HG03095 (cell line): ENCODE results near the gene SLC38A3.
"Not testable (repeated sequence)": the region's sequence is repeated elsewhere in the genome, so short reads cannot be mapped to it uniquely, and the experiment has no call there.

Experiments
- ATAC-seq: cut with Tn5 transposase; IDR thresholded peaks from one replicate; pipeline ENCODE4 v1.9.1; 2021; ENCODE audit warnings: moderate library complexity; ENCODE audit not compliant: unreplicated experiment

Gene SLC38A3

DNA sequence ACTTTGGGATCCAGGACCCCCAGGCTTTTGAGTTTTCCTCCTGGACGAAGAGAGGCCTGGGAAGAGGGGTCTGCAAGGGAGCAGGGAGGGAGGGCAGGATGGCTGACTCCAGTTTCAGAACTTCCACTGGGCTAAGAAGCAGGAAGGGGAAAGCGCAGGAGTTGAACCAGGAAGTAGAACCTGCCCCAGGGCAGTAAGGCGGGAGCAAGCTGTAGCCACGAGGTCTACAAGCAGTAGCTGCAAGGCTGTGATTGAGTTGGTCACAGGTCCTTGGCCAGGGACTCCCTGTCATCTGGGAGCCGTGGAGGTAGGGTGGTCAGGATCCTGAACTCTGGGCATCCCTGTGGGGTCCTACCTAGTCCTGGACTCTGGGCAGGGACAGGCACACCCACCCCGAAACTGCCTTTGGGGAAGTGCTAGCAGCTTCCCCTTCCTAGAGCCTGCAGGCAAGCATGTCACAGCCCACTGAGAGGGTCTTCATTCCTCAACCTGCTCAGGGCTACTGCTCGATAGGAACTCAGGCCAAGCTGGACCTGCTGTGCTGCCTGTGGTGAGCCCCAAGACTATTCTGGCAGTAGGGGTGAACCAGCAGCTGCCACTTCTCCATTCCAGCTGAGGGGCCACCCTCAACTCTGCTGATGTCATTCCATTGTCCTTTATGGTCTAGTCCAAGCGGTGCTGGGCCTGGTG lies 25.2 kb downstream of the SLC38A3 start:
- ATAC-seq, result no peak

DNA sequence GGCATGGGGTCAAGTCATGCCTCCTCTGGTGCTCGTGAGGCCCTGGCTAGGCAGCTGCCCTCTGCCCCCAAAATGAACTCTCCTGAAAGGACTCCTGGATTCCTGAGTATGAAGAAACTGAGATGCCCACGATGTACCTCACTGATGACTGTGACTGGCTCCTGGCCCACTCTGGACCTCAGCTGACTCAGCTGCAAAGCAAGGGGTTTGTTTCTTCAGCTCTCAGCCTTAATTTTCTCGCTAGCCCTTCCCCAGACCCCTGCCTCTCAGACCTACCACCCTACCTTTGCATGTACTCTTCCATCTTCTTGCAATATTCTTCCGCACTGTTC lies 25.7 kb downstream of the SLC38A3 start:
- ATAC-seq, result no peak

DNA sequence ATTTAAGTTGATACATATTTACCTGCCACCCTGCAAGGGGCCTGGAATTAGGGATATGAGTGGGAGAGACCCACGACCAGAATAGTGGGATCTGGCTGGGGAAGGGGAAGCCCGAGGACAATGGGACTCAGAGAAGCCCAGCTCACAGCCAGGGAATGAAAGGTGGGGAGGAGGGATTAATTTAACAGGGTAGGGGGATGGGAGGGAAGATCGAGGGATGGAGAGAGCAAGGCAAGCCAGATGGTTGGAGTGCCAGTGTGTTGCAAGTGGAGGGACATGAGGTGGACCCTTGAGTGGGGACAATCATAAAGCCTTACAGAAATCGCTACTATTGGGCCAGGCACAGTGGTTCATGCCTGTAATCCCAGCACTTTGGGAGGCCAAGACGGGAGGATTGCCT lies 26.5 kb downstream of the SLC38A3 start:
- no peak for ATAC-seq

DNA sequence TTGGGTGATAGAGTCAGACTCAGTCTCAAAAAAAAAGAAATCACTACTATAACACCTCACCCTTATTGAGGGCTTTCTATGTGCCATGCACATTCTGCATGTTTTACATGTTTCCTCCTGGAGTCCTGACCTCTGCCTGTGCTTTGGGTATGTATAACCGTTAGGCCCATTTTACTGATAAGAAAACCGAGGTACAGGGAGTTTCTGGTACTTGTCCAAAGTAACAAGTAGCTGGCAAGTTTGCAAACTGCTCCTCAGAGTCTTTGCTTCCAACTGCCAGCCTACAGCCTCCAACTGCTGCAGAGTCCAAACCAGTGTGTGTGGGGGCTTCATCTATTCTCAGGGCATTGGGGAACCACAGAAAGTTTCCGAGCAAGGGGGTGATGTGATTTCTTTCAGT lies 27.2 kb downstream of the SLC38A3 start:
- ATAC-seq, result no peak

DNA sequence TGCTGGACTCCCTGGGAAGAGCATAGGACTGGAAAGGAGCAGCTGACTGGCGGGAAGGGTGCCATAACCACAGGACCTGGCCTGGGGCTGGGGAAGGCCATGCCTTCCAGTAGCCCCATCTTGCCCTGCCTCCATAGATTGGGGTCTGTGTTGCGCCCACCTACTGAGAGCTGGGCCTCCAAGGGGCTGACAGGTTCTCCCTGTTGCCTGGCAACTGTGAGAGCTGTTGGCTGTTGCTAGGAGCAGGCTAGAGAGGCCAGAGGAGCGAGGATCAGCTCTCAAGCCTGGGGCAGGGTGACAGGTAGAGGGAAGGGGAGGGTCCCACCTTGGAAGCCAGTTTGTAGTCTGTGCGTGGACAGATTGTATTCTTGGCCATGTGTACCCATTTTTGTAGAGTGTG lies 28.1 kb downstream of the SLC38A3 start:
- no peak for ATAC-seq

DNA sequence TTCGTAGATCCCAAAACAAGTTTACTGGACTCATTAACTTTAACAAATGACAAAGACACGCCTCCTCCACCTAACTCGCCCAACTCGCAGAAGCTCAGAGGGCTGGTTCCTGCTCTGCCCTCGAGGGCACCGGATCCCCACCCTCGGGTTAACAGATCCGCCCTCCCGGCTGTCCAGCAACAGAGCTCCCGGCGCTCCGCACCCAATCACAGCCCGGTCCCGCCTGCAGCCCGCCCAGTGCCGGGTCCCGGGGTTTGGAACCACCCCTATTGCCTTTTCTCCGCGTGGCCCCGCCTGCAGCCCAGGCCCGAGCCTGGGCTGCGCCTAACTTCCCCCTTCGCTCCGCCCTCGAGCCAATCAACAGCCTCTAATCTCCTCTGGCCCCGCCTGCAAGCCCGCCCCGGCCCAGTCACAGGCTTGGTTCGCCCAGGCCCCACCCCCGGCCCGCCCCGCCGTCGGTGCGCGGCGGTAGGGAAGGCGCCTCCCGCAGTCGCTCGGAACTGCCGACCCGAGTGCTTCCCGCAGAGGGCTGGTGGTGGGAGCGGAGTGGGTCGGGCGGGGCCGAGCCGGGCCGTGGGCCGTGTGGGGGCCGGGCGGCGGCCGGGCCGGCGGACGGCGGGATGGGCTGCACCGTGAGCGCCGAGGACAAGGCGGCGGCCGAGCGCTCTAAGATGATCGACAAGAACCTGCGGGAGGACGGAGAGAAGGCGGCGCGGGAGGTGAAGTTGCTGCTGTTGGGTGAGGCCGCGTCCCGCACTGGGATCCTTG lies 30.8 kb downstream of the SLC38A3 start, which contains the start of gene GNAI2:
TSS of gene GNAI2 (plus strand) at position 489 of the 768 bp plus-strand sequence. CDS start at position 621, 132 bp downstream.
- ATAC-seq, result peak; percentile 88

DNA sequence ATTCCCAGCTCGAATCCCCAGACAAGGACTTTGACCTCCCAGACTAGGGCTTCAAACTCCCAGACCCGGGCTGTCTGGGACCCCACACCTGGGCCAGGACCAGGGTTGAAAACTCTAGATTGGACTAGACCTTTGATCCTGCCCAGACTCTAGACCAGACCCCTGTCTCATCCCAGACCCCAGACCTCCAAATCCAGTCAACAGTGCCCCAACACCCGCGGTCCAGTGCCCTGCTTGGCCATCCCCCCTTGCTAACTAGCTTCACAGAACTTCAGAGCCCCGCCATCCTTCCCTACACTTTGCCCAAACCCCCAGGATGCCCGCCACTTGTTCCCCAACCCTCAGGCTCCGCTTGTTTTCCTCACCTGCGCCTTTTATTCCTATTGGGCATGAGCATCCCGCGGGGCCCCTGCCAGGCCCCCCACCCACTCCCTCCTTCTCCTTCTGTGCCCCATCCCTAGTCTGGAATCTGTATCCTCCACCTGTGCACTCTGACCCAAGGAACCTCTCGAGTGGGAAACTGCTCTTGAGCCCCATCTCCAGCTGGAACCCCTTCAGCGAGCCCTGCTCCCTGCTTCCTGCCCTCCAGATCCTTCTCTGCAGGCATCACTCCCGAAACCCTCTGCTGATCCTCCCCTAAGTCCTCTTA lies 31.5 kb downstream of the SLC38A3 start:
- ATAC-seq, result no peak

DNA sequence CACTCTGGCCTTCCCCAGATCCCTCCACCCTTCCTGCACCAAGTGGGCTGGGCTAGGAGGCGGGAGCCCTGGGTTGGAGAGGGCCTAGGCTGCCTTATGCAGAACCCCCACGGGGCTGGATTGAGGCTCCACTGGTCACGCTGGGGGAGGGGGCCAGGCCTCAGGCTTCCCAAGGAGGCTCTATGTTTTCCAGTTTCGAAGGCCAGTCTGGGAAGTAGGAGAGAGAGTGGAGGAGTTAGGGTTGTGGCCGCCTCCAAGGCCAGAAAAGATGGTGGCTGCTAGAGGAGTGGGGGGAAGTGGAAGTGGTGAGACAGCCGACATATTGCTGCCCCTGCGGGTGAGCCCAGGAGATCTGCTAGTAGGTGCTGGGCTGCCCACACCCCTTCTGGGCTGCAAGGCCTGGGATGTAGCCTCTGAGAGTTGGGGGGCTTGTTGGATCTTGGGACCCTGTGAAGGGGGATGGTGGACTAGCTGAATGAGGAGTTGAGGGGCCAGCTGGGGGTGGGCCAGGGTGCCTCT lies 32.1 kb downstream of the SLC38A3 start:
- ATAC-seq, result no peak

DNA sequence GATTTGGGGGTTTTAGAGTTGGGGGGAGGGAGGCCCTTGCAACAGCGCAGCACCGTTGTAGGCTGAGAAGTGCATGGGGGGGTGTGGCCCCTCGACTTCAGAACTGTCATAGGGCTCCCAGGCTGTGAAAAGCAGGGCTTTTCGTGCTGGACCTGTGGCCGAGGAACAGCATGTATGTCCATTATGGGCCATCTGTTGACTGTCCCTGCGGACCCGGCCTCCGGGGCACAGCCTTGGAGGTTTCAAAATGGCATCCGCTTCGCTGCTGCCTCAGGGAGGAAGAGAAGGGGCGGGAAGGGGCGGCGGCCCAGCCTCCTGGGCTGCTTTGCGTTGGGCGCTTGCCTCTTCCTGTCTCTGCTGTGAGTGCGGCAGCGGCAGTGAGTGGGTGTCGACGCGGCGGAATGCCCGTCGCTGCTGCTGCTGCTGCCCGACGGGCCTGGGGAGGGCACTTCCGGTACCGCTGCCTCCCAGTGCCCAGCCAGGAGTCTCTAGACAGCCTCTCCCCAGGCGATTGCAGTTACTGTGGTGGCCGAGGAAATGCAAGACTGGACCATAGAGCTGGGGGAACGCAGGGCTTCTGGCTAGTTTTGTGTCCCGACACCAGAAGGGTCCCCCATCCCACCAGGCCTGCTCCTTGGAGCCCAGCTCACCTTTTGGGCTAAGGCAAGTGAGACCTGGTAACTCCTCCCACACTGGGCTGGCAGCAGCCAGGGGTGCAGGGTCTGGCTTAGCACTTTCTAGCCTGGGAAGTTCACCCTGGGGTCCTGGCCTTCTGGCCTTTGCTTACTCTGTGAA lies 32.9 kb downstream of the SLC38A3 start:
- ATAC-seq, result peak; percentile 23

DNA sequence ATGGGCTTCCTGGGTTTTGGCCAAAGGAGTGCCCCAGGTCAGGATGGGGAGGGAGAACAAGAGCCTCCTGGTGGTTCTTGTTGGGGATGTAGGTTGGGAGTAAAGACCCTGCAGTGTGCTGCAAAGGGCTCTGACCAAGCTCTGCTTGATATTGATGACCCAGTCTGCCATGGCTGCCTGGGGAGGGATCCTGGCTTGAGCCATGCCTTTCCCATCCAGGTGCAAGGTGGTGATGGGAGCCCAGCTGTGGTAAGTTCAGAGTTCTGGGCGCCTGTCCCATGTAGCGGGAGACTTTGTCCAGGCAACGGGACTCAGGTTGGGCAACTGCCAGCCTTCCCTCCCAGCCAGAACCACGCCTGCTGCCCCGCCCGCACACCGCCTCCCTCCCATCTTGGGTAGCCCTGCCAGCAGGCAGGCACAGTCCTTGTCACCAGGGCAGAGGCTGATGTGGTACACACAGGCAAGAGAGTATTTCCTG lies 33.5 kb downstream of the SLC38A3 start:
- no peak for ATAC-seq

DNA sequence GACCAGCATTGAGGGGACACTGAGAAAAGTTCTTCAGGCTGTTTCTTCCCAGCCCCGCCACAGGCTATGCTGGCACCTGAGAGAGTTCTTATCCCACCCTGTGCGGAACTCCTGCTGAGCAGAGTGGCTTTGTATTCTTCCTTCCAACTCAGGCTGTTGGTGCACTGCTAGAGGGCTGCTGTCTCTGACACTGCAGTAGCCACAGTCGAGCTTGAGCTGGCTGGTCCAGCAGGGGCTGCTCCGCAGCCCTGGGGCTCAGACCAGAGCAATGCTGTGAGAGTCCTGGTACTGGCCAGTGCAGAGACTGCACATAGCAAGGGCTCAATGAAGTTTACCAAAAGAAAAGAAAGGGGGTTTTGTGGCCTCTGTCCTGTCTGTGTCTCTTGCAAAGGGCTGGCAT lies 34.6 kb downstream of the SLC38A3 start:
- no peak for ATAC-seq

DNA sequence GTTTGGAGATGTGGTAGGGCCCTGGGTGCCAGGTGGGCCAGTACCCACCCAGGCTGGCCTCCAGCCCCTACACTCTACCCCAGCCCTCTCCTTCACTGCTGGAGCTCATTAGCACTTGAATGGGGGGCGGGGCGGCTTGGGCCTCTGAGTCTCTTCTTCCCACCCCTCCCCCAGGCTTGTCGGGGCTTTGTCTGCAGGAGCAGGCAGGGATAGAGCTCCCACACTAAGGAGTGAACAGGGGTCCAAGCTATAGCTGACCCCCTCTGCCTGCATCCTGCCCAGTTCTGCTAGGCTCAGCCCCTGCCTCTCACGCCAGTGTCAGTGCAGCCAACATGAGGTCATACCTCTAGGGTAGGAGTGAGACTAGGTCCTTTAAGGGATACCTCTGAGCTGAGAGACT lies 36.1 kb downstream of the SLC38A3 start:
- no peak for ATAC-seq

DNA sequence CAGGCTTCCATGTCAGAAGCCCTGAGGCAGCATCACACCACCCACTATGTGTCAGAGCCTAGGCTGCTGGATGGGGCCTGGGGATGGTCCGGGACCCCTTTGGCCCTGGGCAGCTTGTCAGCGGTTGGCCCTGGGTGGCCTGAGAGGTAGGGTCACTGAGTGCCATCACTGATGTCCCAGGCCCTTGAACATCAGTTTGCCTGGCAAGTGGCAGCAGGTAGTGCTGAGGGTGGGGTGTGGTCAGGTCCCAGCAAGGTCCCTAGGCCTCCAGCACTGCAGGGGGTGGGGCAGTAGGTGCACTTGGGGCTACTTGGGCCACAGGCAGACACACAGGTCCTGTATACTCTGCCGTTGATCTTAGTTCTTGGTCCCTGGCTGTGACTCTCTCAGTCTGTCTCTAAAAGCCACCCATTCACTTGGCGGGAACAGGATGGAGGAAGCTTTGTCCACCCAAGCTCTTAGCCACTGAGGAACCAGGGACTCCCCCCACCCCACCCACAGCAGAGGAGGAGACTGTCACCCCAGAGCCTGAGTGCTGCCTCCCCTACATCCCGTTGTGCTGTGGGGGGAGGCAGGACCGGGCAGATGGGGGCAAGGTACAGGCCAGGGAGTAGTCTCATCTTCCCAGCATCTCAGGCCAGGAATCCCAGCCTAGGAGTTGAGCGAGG lies 36.8 kb downstream of the SLC38A3 start:
- ATAC-seq, result no peak

DNA sequence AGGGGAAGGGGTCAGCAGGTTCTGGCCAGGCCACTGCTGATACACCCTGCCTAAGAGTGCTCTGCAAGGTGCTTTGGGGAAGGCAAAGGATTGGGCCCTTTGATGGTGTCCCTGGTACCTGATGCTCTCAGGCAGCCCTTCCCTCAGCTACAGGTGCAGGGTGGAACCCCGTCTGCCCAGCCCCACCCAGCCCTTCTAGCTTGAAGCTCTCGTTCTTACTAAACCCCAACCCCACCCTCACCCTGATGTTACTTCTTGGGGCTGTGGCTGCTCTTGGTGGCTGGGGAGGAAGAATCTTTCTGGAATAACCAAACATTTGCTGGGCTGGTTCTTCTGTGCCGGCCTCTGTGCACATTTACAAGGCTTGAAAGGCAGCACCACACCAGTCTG lies 37.3 kb downstream of the SLC38A3 start:
- ATAC-seq, result no peak

DNA sequence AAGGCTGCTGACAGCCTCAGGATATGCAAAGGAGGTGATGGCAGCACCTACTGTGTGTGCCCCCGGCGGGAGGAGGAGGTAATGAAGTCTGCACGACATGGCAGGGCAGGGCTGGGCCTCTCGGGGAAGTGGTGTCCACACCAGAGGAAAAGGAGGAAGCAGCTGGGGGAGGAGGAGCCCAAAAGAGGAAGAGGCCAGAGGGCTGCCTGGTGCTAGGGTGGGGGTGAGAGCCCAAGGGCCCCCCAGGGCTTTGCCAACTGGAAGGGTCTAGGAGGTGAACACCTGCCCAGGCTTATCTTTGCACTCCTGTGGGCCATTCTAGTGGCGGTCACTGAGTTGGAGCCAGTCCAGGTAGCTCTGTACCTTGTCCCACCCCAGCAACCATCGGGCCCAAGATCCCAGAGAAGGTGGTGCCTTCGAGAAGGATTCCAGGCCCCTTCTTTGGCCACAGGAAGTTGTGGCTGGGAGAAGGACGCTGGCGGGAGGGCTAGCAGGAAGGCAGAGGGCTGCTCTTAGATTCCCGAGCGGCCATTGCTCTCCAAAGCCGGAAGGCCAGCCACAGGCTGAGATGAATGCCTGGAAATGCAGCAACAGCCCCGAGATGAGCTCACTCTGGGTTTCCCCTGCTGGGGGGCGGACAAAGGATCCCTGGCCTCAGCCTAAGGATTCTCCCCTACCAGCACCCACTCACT lies 37.9 kb downstream of the SLC38A3 start:
- ATAC-seq, result no peak

DNA sequence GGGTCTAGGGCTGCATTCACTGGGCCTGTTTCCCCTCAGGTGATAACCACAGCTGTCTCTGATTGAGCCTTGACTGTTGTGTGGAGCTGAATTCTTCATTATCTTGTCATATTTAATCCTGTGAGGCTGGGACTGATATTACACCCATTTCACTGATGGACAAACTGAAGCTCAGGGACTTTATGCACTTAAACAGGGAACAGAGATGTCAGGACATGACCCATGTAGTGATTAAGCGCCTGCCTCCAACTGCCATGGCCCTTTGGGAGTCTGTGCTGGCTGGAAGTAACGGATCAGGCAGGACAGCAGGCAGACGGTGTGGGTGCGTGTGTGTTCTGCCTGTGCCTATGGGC lies 38.4 kb downstream of the SLC38A3 start:
- ATAC-seq, result no peak

DNA sequence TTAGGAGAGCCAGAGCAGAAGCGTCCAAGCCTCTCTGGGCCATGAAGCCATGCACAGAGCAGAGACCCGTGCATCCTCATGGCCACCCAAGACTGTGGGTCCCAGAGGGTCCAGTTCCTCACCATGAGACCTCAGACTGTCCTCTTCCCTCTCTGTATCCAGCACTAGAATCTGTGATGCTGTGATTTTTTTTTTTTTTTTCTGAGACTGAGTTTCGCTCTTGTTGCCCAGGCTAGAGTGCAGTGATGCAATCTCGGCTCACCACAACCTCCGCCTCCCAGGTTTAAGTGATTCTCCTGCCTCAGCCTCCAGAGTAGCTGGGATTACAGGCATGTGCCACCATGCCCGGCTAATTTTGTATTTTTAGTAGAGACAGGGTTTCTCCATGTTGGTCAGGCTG lies 39.7 kb downstream of the SLC38A3 start:
- not testable (repeated sequence) for ATAC-seq

DNA sequence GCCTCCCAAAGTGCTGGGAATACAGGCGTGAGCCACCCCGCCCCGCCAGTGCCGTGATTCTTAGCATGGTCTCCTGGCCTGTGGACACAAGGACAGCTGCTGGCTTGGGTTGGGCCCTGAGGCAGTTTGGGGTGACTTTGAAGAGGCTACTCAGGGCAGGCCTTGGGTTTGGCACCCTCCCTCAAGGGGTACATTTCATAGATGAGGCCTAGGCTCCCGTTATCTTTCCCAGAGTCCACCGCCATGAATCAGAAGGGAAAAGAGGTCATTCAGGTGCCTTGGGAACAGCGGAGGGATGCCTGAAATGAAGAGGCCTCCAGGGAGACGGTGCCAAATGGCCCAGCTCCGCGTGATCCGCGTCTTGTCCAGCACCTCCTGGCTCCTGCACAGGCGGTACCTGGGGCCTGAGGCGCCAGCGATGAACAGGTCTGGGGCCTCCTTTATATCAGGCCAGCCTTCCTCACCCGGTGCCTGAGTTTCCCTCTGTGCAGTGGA lies 40.2 kb downstream of the SLC38A3 start:
- no peak for ATAC-seq

DNA sequence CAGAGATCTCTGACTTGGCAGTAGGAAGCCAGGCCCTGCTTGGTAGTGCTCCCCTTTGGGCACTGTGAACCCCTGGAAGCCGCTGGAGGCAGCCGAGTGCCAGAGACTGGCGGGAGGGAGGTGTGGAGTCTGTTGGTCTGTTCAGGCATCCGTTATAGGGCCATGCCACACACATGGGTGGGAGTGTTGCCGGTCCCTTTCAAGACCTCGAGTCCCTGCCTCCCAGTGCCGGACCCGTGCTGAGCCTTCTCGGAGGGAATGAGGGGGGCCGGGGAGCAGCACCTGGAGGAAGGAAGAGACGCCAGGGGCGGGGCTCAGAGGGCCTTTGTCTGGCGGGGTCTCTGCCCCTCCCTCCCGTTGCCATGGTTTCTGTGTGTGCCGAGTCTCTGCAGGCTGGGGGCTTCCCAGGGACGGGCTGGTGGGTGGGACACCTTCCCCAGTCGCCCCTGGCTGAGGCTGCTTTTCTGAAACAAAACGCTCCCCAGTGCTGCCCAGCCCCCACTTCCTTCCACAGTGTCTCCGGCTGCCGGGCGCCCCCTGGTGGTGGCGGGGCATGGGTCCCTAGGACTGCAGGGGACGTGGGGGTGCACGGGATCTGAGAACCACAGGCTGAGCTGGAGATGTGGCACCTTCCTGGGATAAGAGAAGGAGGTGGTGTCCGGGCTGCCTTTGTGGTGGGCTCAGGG lies 40.9 kb downstream of the SLC38A3 start:
- peak; percentile 52 for ATAC-seq
